ENCODE results near the gene KCNK15.

DNA sequence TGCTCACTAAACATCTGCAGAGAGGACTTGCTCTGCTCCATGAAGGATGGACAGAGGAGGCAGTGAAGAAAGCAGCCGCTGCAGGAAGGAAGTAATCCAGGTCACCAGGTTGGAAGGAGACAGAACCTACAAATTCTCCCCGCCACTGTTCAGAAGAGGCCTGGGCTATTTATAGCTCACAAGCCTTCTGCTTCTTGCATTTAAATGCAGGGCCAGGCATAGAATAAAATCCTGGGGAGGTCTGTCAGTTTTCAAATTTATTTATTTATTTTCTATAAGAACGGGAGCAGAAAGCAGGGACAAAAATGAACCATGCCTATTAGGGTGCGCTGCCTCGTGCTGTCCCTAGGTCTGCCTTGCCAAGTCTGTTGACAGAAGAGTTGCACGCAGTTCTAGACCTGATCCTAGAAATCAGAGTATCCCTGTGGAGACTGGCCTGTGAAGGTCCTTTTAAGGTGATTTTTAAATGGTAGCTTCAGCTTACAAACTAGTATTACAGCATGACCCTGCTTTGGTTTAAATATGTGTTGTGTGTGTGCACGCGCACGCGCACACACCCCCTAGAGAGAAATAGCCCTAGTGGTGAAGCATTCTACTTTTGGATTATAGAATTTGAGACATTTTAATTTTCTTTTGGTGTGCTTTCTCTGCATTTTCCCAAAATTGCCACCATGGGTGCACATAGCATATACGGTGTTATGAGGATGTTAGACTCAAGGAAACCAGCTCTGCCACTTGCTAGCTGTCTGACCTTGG lies 45.2 kb downstream of the KCNK15 start:
- TF ChIP-seq, protein P1, sequence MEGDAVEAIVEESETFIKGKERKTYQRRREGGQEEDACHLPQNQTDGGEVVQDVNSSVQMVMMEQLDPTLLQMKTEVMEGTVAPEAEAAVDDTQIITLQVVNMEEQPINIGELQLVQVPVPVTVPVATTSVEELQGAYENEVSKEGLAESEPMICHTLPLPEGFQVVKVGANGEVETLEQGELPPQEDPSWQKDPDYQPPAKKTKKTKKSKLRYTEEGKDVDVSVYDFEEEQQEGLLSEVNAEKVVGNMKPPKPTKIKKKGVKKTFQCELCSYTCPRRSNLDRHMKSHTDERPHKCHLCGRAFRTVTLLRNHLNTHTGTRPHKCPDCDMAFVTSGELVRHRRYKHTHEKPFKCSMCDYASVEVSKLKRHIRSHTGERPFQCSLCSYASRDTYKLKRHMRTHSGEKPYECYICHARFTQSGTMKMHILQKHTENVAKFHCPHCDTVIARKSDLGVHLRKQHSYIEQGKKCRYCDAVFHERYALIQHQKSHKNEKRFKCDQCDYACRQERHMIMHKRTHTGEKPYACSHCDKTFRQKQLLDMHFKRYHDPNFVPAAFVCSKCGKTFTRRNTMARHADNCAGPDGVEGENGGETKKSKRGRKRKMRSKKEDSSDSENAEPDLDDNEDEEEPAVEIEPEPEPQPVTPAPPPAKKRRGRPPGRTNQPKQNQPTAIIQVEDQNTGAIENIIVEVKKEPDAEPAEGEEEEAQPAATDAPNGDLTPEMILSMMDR (IDR thresholded peaks at IDR 0.05 in 8 of 11, conservative IDR thresholded peaks at IDR 0.05 in 3 of 11) = no peak
- TF ChIP-seq POLR2AphosphoS5 (IDR thresholded peaks at IDR 0.05) (no peak), POLR2A (IDR thresholded peaks at IDR 0.05) (no peak)
